ENCODE measurements around the gene SLC2A2. TPM values are rescaled to one million over a fixed set of nuclear protein-coding genes. Genes with fewer than 3 reads are reported as not detected.

Gene SLC2A2
- not detected for total RNA-seq

DNA sequence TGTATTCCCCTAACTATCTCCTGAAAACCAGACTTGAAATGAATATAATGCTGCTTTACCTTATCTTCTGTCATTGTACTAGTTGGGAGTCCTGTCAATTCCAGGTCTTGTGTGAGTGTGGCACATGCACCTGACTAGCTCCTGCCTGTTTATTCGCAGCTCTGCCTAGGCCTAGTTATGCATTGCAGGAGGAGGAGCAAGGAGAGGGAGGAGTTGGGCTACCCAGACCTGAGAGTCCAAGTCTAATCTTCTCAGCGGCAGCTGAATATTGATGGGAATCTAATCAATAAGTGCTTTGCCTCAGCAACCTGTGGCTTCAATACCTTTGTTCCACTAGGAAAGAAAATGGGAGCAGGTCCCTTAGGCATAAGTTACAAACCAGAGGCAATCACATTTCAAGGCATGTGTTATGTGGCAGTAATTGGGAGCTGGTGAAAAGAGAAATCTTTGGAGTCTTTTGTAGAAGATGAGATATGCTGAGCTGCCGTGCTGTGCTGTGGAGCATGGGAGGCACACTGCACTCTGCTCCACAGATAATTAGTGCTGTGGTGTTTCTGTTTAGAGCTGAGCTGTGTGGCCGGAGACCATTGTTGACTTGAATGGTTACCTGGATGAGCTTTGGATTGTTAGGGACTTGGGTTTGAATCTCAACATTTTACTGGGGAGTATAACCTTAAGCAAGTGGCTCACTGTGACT, at the start of gene SLC2A2:
SLC2A2 (minus strand) TSS at position 124 of the 697 bp plus-strand sequence; CDS start at position 74, 50 bp downstream.

Other genes starting within 250 kb of the SLC2A2 start
- 10 to 100 TPM; 51.3 to 54.2 TPM for gene RPL22L1, start 156.5 kb downstream of the SLC2A2 start, total RNA-seq
- 1 to 10 TPM; 8.9 to 9.3 TPM for gene EIF5A2, start 118.1 kb downstream of the SLC2A2 start, total RNA-seq